Erythroblast (primary cell): ENCODE measurements around the gene CRB2.

Experiments
- DNase-seq, 2 experiments: peaks; one replicate each; lab custom pipeline; 2025; lab: John Stamatoyannopoulos, UW
- GATA1 ChIP-seq: IDR thresholded peaks from 2 replicates; pipeline ENCODE4 v1.6.1; 2011; ENCODE audit warnings: low read depth, mild to moderate bottlenecking, control low read depth, low read length, moderate library complexity
- POLR2A ChIP-seq: IDR thresholded peaks from 2 replicates; pipeline ENCODE4 v1.6.1; 2011; ENCODE audit warnings: mild to moderate bottlenecking, low read length

The CRB2 gene

DNA sequence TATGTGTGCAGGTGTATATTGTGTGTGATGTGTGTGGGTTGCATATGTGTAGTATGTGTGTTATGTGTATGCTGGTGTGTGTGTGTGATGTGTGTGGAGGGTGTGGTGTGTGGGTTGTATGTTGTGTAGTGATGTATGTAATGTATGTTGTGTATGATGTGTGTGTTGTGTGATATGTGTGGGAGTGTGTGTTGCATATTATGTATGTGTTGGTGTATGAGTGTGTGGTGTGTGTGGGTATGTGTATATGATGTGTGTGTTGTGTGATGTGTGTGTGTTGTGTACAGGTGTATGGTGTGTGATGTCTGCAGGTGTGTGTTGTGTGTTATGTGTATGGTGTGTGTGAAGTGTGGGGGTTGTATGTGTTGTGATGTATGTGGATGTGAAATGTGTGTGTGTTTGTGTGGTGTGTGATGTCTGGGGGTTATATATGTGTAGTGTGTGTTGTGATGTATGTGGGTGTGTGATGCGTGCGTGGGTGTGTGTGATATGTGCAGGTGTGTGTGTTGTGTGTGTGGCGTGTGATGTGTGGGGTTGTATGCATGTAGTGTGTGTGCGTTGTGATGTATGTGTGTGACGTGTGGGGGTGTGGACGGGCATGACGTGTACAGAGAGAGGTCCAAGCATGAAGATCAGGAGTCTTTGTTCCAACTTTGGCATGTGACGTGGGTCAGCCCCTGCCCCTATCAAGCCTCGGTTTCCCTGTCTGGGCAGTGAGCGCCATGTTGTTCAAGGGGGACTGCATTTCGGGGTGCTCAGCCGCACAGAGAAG, 8.5 kb upstream of the CRB2 start:
- DNase-seq: peak in 1 of 2 experiments; percentile 51
- TF ChIP-seq GATA1 (no peak), POLR2A (no peak)

DNA sequence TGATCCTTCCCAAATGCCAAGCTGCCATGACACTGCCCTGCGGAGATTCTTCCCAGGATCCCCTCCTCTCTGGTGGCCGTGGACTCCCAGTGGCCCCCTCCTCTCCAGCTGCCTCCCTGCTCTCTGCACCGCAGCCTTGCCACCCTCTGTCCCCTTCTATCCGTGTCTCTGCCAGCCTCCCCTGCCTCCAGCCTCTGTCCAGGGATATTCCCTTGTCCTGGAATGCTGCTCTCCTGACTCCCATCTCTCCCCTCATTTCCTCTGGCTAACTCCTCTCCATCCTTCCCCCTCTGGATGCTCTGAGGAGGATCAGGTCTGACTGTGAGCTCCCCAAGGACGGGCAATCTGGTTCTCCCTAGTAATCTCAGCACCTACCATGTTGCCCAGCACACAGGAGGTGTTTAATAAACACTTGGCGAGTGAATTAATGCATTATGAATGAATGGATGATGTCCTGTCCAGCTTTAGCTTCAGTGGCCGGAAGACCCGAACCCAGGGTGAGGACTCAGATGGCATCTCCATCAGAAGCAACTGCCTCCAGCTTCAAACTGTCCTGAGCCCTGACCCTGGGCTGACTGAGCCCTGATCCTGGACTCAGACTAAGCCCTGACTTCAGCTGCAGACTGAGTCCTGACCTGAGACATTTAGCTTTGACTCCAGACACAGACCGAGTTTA, 7.5 kb upstream of the CRB2 start:
- TF ChIP-seq GATA1 (no peak), POLR2A (no peak)
- DNase-seq: no peak

DNA sequence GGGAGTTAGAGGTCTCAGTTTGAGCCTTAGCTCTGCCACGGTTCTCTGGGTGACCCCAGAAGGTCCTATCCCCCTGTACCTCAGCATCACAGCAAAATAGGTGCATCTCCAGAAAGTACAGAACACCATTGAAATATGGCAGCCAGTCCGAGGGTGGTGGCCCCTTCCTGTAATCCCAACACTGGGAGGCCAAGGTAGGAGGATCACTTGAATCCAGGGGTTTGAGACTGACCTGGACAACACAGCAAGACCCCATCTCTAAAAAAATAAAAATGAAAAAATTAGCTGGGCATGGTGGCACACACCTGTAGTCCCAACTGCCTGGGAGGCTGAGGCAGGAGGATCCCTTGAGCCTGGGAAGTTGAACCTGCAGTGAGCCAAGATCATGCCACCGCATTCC, 7.0 kb upstream of the CRB2 start:
- DNase-seq: no peak

DNA sequence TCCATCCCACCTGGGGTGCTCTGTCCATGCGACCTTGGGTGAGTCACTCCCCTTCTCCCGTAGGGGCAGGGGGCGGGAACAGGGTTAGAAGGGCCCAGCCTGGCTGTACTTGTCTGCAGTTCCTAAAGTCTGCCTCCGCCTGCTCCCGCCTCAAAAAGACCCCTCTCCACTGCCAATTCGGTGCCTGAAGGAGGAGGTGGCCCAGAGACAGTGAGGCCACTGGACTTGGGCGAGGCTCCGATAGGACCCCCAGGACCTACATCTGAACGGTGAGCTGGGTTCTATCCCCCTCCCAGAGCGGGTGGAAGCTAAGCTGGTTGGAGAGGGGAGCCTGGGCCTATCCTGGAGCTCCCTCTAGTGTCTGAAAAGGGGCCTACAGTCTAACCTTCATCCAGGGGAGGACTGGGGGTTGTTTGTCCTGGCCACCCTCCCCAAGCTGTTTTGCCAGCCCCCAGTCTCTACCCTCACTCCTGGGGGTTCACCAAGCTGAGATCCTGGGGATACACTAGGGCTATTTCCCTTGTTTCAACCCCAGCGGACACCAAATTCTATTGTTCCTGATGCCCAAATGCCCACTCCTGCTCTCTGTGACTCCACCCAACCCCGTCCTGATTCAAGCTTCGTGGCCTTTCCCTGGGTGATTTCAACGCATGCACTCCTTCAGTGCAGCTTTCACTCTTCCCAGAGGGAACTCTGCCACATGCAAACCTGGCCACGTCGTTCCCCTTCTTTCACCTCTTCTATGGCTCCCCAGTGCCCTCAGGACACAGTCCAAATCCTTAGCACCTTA, 6.1 kb upstream of the CRB2 start:
- TF ChIP-seq POLR2A (no peak), GATA1 (no peak)
- DNase-seq: peak; percentile 71 to 83

More for the DNA sequence above, 7.0 kb upstream of the CRB2 start:
- TF ChIP-seq POLR2A: no peak

DNA sequence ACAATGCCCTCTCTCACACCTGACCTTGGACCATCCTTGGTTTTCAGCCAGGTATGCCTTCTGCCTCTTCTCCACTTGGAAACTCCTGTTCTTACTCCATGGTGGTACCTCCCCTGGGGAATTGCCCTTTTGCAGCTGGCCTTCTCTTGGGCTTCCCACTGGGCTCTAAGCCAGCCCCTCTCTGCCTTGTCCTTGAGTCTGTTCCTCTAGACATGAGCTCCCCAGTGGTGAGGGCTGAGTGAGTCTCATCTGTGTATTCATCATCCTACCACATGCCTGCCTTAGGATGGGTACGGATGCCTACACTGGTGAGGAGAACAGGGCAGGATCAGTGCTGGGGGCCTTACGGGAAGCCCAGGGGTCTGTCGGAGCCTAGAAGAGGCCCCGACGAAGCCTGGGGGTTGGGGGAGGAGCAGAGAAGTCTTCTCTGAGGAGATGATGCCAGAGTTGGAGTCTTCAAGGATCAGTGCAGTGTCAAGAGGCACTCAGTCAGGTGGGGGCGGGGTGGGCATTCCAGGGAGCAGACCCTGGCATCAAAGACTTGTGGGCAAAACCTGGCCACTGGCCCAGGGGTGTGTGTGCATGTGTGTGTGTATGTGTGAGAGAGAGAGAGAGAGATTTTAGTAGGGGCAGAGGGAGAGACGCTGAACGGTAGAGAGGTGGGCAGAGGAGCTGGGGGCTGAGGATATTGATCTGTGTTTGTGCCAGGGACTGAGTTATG, 5.2 kb upstream of the CRB2 start:
- no peak for TF ChIP-seq POLR2A
- TF ChIP-seq GATA1: no peak
- DNase-seq: no peak

DNA sequence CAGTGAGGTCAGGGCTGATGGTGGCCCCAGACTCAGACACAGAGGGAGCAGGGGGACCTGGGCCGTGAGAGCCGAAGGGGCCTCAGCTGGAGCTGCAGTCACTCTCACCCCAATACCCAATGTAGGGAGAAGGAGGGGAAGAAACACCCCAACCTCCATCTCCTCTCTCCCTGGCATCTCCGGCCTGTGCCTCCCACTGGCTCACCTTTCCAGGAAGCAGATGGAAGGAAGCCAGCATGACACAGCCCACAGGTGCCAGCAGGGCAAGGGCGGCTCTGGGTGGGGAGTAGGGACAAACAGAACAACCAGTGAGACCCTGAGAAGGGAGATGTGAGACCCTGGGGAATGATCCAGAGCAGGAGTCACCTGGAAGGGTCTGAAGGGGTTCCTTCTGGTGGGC, 3.0 kb upstream of the CRB2 start:
- TF ChIP-seq POLR2A (no peak), GATA1 (no peak)
- DNase-seq: no peak

DNA sequence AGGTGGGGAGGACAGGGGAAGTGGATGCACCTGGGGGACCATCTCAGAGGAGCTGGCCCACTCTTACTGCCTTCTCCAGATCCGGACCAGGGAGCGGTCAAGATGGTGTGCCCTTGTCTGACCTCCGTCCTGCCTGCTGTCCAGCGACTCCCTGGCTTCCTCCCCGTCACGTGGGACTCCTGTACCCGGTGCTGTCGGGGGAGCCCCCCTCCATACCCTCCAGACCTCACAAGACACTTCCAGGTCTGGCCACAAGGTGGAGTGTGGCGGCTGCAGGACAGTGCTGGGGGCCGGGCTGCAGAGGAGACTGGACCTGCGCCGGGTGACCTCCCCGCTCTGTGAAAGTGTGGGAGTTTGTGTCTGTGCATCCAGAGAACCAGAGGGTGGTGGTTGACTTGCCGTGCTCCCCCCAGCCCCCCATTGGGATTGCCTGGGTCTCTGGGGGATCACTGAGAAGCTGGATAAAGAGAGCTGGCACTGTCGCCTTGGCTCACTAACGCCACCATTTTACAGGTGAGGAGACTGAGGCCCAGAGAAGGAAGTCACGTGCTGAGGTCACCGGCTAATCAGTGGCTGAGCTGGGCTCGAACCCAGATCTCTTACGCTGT, 1.9 kb upstream of the CRB2 start:
- TF ChIP-seq POLR2A (no peak), GATA1 (no peak)
- DNase-seq: peak; percentile 80 to 86

DNA sequence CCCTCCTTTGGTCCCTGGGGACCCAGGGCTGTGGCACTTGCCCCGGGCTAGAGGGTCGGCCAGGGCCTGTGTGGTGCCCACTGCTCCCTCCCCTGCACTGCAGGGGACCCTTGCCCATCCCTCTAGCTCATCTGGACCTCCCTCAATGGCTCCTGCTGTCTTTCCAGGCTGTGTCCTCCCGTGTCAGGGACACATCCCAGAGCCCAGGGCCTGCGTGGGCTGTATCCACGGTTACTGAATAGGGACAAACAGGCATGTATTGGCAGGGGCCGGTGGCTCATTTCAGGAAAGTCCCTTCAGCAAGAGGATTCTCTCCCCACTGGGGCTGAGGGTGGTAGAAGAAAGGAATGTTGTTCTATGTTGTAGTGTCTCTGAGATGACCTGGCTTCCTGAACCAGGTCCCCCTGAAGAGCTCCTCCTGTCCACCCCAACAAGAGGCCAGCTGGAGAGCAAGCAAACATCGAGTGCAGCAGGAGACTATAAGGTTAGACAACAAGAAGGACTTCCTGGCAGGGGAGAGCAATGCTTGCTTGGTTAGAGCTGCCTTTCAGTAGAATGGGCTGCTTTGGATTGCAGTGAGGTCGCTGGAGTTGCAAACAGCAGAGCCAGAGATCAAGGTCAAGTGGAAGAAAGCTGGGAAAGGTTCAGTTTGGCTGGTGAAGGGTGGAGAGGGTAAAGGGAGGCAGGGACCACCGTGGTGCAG, 1.0 kb upstream of the CRB2 start:
- no peak for TF ChIP-seq POLR2A
- no peak for TF ChIP-seq GATA1
- no peak for DNase-seq

DNA sequence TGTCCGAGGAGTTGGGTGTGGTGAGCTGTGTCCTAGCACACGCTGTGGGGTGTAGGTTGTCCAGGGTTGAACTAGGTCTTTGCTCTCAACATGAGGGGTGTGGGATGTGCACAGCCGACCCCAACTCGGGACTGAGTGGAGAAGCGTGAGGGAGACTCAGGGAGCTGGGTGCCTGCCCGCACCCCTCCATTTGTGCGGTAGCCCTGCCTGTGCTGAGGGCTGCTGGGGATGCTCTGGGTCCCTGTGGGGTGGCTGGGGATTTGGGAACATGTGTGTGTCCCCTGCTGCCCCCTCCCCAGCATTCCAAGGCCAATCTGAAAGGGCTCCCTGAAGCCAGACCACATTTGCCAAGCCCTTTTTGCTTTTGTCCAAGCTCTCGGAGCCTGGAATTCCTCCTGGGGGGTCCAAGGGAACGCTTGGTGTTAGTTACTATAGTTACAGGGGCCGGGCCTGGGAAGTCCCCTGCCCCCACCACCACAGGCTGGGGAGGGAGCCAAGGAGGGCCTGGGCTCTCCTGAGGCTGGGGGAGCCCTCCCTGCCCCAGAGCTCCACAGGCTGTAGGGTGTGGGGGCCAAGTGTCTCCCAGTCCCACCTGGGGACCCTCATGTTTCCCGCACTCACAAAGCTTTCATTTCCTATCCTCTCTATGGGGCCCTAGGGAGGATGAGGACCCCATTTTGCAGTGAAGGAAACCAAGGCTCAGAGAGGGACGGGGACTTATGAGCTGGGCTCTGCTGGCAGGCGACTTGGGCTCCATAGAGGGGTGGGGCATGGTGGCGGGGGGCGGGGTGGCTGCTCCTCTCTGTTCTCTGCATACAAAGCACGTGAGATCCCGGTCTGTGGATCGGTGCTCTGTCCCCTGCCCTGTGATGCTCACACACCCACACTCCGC, 1.1 kb downstream of the CRB2 start:
- DNase-seq: no peak
- TF ChIP-seq POLR2A: no peak
- no peak for TF ChIP-seq GATA1

DNA sequence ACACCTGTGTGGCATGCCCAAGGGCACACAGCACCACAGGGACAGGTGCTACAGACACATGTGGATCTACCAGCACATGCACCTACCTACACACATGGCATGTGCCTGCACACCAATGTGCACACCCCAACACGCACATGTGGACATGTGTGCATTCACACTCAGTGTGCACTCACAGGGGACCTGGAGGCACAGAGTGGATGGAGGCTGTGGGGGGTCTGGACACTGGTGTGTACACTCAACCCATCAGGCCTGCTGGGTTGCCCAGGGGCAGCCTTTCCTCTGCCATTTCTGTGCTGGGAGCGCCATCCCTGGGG, 1.7 kb downstream of the CRB2 start:
- TF ChIP-seq GATA1: no peak
- no peak for TF ChIP-seq POLR2A
- DNase-seq: no peak

DNA sequence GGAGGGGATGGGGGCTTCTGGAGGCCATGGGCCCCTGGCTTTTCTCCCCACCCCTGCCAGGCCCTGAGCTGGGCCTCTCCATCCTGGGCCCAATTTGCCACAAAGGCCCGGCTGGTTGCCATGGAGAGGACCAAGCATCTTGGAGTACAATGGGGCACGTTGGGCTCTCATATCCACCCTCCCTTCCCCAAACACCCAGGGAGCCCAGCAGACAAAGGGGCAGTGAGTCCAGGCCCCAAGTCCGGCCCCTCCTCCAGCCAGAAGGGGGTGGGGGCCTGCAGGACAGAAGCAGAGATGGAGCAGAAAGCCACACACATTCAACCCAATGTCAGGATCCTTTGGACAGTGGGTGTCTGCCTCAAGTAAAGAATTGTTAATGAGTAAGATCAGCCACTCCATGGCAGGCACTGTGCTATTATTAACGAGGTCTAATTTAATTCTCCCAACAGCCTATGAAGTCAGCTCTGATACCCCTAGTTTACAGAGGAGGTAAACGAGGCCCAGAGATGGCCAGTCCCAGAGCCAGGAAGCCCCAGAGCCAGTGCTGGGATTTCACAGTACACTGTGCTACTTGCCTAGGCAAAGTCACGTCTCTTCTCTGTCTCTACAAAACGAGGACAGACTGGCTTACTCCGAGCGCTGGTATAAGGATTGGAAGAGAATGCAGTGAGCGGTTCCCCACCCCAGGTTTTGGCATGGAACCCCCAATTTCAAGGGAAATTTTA, 2.3 kb downstream of the CRB2 start:
- TF ChIP-seq POLR2A (no peak), GATA1 (no peak)
- DNase-seq: no peak

DNA sequence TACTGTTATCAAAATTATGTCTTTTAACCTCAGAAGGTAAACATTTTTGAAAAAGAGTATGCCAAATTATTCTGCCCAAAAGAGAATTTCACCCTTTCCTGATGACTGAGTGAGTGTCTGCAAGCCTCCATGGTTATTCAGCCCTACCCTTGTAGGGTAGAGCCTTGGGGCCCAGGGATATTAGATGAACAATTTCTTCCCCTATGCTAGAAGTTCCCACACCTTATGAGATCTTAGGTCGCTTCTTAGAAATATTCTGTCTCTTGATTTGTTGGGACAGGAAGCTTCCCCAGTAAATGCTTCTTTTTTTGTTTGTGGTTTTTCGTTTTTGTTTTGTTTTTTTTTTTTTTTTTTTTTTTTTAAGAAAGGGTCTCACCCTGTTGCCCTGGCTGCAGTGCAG, 3.1 kb downstream of the CRB2 start:
- TF ChIP-seq GATA1: no peak
- TF ChIP-seq POLR2A: no peak
- DNase-seq: no peak
